G401.6 (cell line): ENCODE measurements around the gene IL21R.
"Not testable (repeated sequence)": the region's sequence is repeated elsewhere in the genome, so short reads cannot be mapped to it uniquely, and the experiment has no call there.

Source experiments
- FAIRE-seq: peaks from 2 replicates; lab custom pipeline; 2012; peaks lifted over from hg19 to GRCh38; lab: Jason Lieb, UNC

Gene IL21R

GRCh38 chr16:27374804-27375425 is 27.1 kb upstream of the IL21R start:
- peak; percentile 80 for FAIRE-seq

- FAIRE-seq, result no peak
Measured at GRCh38 chr16:27377666-27378485, 24.1 kb upstream of the IL21R start.

GRCh38 chr16:27378871-27379481 is 23.0 kb upstream of the IL21R start:
- FAIRE-seq, result no peak

- FAIRE-seq, result no peak
Measured at GRCh38 chr16:27379919-27380318, 22.1 kb upstream of the IL21R start.

DNA sequence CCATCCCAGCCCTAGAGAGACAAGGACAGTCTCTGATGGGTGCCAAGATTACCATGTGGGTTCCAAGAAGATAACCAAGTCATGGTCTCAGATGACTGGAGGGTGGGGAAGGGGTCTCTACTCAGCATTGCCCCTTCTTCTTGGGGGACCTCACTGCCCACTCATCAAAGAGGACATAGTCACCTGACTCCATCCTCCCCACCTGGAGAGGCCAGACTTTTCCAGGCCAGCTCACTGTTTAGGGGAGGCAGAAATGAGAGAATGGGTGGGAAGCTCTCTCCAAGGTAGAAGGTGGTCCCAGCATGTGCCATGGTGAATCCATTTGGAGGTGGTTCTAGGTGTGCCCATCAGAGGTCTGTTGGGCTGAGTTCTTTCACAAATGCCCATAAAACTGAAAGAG is 20.7 kb upstream of the IL21R start:
- FAIRE-seq, result no peak

DNA sequence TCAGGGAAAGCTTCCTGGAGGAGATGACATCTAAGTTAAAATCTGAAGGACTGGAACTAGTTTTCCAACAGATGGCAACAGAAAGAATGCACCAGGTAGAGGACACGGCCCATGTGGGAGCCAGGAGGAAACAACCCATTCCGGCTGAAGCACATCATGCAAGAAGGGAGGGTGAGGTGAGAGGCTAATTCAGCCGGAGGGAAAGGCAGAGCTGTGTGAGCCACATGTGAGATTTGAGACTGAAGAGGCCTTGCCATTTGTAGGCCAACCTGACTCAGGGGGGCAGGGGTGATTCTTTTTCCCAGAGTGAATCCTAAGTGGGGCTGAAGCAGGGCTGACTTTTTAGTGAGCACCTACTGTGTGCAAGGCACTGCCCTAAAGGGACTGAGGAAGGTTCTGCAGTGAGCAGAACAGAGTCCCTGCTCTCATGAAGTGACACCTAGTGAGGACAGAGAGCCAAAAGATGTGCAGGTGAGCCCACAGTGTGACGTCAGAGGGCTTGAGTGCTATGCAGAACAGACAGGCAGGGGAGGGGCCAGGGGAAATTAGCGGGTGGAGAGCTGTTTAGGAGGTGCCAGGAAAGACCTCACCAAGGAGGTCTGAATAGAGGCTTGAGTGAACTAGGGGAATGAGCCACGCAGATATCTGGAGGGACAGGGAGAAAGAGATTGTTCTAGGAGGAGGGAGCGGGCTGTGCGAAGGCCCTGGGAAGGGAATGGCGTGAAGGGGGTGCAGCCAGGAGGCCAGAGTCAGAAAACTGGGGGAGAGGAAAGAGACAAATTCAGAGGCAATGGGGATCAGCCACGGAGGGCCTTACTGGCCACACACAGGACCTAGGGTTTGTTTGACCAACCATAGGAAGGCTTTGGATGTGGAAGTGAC is 19.8 kb upstream of the IL21R start:
- FAIRE-seq, result no peak

DNA sequence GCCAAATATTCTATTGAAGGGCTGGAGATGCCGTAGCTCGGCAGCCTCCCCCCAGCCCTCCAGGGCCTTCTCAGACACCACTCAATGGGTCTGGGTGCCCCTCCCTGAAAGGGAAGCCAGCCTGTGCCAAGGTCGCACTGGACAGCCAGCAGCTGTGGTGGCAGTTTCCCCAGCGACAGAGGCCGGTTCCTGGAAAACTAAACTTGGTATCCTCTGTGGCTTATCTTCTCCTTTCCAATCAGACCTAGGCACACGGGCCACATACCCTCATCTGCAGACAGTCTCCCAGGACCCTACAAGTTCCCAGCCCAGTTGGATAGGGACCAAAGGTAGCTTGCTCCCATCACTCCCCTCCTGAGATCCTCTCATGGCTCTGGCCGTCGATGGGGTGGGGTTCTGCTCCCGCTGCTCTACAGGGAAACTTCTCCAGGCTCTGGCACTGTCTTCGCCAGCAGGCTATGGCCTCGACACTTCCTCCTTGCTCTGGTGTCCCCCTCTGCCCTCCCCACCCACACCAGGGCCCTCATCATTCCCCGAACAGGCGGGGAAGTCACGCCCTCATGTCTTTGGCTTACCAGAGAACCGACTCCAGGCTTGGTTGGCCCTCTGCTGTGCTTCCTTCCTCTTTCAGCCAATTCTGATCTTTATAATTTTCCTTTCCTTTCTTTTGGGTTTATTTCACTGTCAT is 18.3 kb upstream of the IL21R start:
- no peak for FAIRE-seq

GRCh38 chr16:27384425-27384824 is 17.5 kb upstream of the IL21R start:
- FAIRE-seq, result no peak

DNA sequence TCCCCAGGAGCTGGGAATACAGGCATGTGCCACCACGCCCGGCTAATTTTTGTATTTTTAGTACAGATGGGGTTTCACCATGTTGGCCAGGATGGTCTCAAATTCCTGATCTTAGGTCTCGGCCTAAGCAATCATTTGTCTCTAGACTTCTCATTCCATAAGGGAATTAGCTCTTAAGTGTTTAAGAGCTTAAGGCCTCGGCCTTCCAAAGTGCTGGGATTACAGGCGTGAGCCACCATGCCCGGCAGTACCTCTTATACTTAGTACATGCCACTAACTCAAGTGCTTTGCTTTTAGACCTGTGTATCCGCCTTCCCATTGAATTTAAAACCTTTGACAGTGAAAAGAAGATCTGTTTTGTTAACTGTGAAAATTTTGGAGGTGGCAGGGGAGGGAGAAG is 16.6 kb upstream of the IL21R start:
- no peak for FAIRE-seq

- no peak for FAIRE-seq
Measured at GRCh38 chr16:27386674-27387073, 15.3 kb upstream of the IL21R start.

DNA sequence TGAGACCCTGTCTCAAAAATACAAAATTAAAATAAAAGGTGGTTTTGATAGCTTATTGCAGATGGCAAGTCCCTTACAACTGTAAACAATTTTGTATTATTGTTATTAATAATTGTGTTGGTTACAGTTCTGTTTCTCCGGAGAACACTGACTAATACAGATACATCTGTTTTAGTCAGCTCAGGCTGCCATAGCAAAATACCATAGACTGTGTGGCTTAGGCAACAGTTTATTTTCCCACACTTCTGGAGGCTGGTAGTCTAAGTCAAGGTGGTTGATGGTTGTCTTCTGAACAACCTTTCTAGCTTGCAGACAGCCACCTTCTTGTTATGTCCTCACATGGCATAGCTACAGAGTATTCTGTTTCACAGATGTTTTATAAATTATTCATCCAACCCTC is 14.2 kb upstream of the IL21R start:
- no peak for FAIRE-seq

DNA sequence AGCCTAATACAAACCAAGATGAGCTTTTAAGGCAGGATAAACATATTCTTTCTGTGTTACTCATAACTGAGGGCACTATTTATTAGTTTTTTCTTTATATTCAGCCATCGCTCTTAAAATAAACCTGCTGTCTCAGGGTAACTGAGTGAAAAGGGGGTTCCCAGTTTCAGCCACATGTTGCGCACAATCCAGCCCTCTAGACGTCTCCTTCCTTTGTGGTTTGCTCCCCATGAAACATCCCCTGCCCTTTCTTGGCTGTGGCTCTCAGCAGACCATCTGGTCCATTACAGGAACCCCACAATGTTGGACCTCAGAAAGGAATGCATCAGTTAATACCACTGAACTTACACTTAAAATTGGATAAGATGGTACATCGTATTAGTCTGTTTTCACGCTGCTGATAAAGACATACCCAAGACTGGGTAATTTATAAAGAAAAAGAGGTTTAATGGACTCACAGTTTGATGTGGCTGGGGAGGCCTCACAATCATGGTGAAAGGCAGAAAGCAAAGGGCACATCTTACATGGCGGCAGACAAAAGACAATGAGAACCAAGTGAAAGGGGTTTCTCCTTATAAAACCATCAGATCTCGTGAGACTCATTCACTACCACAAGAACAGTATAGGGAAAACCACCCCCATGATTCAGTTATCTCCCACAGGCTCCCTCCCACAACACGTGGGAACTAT is 12.6 kb upstream of the IL21R start:
- no peak for FAIRE-seq

GRCh38 chr16:27390151-27390550 is 11.8 kb upstream of the IL21R start:
- no peak for FAIRE-seq

DNA sequence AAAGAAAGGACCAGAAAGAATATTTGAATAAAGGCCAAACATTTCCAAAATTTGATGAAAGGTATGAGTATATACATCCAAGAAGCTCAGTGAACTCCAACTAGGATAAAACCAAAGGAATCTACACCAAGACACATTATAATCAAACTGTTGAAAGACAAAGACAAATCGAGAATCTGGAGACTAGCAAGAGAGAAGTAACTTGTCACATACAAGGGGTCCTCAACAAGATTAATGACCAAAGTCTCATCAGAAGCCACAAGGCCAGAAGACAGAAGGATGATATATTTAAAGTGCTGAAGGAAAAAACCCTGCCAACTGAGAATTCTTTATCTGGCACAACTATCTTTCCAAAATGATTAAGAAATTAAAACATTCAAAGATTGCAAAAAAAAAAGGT is 9.3 kb upstream of the IL21R start:
- FAIRE-seq, result no peak

DNA sequence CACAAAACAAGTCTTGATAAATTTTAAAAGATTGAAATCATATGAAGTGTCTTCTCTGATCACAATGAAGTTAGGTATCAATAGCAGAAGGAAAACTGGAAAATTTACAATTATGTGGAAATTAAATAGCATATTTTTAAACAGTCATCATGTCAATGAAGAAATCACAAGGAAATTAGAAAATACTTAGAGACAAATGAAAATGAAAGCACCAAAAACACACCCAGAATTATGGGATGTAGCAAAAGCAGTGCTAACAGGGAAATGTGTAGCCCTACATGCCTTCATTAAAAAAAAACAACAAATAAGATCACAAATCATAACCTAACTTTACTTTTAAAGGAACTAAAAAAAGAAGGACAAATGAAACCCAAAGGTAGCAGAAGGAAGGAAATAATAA is 7.5 kb upstream of the IL21R start:
- FAIRE-seq, result no peak

DNA sequence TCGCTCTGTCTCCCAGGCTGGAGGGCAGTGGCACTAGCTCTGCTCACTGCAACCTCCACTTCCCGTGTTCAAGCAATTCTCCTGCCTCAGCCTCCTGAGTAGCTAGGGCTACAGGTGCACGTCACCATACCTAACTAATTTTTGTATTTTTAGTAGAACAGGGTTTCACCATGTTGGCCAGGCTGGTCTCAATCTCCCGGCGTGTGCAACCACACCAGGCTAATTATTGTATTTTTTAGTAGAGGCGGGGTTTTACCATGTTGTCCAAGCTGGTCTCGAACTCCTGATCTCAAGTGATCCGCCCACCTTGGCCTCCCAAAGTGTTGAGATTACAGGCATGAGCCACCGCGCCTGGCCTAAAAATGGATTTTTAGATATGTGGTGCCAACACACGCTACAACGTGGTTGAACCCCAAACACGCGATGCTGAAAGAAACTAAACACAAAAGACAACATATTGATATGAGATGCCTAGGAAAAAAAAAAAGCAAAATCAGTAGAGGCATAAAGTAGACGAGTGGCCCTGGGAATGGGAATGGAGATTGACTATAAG is 3.6 kb upstream of the IL21R start:
- not testable (repeated sequence) for FAIRE-seq

- no peak for FAIRE-seq
Measured at GRCh38 chr16:27398894-27399853, 2.8 kb upstream of the IL21R start.

DNA sequence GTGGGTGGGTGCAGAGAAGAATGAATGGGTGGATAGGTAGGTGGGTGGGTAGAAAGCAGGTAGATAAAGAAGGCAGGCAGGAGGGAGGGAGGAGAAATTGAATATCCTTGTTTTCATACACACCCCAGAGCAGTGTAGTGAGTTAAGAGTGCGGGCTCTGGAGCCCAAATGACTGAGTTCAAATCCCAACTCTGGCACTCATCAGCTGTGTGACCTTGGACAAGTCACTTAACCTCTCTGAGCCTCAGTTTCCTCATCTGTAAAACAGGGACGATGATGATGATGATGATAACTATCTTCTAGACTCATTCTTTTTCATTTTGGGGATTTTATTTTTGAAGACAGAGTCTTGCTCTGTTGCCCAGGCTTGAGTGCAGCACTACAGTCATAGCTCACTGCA is 2.0 kb upstream of the IL21R start:
- no peak for FAIRE-seq

GRCh38 chr16:27400751-27401620 is 988 bp upstream of the IL21R start:
- FAIRE-seq, result no peak
